GM18951 (cell line): Measurements from ENCODE around the gene RAB3B.

Experiments
- POLR2A ChIP-seq: IDR thresholded peaks from 4 replicates; pipeline ENCODE4 v1.6.1; 2011; ENCODE audit warnings: mild to moderate bottlenecking; ENCODE audit not compliant: insufficient read length, insufficient read depth; ENCODE audit errors: extremely low read depth
- in situ Hi-C: fragments of 300-500 bp; cut with MboI; formaldehyde crosslinking; loops from one replicate; pipeline ENCODE4 v1.12.0; 2022; ENCODE audit warnings: low sequenced_read_pairs, mixed read lengths, inconsistent platforms; ENCODE audit not compliant: unreplicated experiment

The RAB3B gene

DNA sequence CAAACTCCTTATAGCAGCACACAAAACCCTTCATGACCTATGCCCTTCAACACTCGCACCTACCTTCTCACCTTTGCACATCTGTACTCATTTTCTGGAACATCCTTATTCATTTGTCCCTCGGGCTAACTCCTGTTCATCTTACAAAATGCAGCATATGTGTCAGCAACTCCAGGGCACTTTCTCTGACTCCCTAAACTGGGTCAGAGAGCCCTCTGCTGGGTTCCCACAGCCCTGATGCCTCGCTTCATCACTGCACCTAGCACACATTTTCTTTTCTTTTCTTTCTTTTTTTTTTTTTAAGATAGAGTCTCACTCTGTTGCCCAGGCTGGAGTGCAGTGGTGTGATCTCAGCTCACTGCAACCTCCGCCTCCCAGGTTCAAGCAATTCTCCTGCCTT is 54.0 kb downstream of the RAB3B start:
- in situ Hi-C loops, result no loop called here
- TF ChIP-seq POLR2A, result no peak

DNA sequence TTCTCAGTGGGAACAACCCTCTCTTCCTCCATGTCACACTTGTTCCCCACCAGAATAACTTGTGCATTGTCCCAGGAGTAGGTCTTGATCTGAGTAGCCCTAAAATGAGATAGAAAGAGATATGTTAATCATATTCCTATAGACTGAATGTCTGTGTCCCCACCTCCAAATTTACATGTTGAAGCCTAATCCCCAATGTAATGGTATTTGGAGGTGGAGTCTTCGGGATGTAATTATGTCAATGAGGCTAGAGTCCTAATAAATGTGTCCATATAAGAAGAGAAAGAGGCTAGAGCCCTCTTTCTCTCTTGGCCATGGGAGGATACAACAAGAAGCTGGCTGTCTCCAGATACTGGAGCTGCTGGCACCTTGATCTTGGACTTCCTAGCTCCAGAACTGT is 57.2 kb downstream of the RAB3B start:
- in situ Hi-C loops, result no loop called here
- no peak for TF ChIP-seq POLR2A

DNA sequence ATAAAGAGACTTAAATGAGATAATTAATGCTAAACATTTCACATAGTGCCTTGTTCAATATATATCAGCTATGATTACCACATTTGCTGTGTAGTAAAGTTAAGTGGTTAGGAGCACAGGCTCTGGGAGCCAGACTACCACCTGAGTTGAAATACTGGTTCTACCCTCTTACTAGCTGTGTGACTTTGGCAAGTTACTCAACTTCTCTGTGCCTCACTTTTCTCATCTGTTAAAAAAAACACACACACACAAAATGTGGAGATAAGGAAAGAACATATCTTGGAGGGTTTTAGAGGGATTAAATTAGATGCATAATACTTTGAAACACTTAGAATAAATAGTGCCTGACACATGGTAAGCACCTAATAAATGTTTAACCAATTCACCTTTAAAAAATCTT is 60.2 kb downstream of the RAB3B start:
- in situ Hi-C loops, result no loop called here
- TF ChIP-seq POLR2A, result no peak

DNA sequence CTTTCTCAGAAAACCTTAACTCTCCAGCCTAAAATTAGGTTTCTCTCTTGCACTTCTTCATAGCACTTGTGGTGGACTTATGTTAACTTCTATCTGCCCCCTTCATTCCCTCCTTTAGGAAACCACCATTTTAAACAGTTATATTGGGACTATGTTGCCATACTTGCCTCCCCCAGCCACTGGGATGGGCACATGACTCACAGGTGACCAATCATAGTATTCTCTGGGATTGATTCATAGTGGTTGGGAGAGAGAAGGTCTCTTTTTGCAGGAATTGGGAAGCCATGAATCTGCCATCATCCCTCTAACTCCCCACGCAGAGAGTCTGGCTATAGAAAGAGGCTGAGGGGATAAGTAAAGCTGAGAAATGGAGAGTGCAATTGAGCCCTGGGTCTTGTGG is 61.6 kb downstream of the RAB3B start:
- in situ Hi-C loops, result no loop called here
- no peak for TF ChIP-seq POLR2A

DNA sequence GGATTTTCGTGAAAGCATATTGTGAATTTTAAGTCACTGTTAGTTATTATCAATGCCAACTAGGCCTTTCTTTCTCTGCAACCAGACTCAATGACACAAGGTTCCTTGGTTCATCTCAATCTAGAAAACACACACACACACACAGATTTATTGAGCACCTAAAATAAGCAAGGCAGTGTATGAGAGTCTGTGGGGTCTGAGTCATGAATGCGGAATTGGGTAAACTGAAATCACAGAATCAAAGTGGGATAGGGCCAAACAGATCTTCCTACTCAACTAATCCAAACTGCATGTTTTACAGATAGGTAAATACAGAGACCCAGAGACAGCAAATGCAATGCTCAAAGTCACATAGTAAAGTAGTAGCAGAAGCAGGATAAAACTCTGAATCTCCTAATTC is 63.5 kb downstream of the RAB3B start:
- TF ChIP-seq POLR2A, result no peak
- in situ Hi-C loops, result no loop called here

DNA sequence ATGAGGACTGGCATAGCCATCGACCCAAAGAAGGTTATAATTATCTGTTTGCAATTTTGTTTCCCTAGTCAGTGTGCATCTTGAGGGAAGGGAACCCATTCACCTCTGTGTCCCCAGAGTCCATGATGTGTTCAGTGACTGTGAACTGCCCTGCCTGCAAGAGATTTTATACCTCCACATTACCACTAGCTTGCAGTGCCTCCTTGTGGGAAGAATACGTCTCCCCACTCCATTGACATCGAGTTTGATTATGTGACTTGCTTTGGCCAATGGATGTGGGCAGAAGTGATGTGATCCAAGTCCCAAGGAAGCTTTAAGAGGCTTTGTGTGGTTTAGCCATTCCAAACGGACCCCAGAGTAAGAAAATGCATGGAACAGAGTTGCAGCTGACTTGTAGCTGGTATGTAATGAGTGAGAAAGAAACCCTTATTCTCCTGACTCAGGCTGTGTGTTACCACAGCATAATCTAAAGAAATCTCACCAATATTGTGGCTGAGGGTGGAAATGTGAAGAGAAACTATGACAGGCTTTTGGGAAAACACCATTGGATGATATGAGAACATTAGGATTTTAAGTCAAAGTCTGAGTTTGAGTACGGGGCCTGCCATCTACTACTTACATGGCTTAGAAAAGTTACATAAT is 64.2 kb downstream of the RAB3B start:
- no peak for TF ChIP-seq POLR2A
- in situ Hi-C loops, result no loop called here

DNA sequence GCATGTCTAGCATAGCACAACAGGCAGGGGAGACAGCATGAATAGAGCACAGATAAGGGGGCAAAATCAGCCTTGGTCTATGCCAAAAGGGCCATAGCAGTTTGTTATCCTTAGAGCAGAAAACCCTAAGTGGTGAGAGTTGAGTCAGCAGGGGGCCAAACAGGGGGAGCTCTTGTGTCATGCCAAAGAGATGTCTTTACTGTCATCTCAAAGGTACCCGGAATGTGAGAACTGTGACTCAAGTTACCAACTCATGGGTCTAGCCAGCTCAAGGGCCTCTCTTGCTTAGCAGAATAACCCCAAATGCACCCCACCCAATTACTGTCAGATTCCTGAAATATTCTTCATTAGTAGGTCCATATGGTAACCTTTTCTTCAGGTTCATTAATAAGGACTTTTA is 66.0 kb downstream of the RAB3B start:
- in situ Hi-C loops, result no loop called here

DNA sequence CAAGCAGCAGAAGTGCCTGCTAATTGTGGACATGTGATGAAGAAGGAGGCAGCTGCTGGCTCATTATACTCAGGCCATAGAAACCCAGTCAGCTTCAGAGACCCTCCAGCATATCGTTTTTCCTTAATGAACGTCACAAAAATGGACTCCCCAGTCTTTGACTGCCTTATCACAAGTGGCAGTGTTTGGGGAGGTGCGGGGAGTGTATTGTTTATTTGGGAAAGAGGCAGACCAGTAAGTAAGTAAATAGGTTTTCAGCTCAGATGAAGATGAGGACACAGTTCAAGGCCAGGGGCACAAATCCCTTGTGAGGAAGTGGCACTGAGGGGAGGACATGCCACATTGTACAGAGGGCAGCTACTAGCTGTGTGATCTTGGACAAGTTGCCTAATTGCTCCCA is 68.5 kb downstream of the RAB3B start:
- in situ Hi-C loops, result no loop called here

More for the DNA sequence above, 66.0 kb downstream of the RAB3B start:
- TF ChIP-seq POLR2A, result no peak

DNA sequence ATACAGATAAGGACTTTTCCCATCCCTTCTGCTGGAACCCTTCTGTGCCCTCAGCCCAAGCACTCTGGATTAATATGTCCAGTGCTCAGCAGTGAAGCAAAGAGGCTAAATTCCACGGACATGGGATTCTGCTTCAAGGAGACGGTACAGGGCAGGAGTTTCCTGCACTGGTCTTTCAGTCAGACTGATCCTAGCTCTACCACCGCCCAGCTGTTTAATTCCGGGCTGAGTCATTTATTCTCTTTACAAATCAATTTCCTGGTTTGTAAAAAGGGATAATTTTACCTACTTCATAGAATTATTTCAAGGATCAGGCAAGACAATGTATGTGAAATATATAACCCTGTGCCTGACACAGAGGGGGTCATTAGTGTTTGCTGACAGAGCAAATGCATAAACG is 70.4 kb downstream of the RAB3B start:
- no peak for TF ChIP-seq POLR2A
- in situ Hi-C loops, result no loop called here

More for the DNA sequence above, 68.5 kb downstream of the RAB3B start:
- no peak for TF ChIP-seq POLR2A

DNA sequence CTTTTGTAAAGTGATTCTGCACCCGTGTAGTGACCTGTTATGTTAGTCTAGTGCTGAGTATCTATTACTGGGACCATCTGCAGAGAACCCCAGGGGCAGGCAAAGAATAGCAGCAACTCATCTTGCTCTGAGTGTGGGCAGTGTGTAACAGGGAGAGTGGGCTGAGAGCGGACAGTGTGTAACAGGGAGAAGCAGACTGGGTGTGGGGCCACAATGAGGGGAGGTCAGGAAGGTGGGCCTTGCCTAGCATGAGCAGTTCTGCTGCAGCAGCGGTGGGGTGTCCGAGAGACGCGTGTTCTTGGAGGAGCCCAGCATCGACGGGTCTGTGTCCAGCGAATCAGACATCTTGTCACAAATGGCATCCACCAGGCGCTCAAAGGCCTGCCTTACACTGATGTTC is 70.8 kb downstream of the RAB3B start:
- in situ Hi-C loops, result no loop called here
- TF ChIP-seq POLR2A, result no peak

DNA sequence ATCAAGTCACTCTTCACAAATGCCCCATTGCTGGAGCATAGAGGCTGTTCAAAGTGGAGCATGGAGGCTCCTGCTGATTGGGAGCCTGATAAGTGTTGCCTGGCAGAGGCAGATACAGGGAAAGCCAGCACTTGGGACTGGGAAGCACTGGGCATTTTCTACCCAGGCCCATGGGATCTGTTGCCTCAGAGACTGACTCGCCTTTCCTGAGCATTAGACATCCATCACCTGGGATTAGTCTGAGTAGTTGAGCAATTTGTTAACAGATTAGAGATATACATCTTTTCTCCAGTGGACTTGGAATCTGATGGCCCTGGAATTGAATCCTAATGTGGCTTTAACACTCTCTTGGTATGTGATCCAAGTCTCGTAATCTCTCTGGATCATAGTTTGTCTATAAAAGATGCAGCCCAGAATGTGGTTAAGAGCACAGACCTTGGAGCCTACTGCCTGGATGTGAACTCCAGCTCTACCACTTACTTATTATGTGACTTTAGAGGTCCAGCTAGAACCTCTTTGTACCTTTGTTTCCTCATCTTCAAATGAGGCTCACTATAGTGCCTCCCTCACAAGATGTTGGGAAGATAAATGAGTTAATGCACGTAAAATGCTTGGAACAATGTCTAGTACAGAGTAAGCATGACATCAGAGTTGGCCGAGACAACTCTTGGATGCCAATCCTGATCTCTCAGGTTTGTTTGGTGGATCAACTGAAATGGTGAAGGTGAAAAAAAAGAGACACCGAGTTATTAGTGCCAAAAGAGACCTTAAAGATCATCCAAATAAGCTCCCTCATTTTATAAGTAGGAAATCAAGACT is 73.7 kb downstream of the RAB3B start:
- in situ Hi-C loops, result no loop called here

DNA sequence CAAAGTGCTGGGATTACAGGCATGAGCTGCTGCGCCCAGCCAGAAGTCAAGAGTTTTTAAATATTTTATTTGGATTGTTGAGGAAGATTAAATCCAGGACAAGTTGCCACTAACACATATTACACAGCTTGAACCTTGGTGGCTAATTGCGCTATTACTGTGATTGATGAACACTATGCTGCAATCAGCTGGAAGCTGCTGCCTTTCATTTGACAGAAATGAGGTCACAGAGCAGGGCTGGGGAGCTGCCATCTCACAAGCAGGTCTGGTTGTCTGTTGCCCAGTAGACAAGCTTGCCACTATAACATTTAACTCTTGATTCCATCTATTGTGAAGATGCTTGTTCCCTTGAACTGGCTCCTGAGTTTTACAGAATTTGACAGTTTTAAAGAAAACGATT is 74.5 kb downstream of the RAB3B start:
- no peak for TF ChIP-seq POLR2A
- in situ Hi-C loops, result no loop called here

More for the DNA sequence above, 73.7 kb downstream of the RAB3B start:
- no peak for TF ChIP-seq POLR2A

DNA sequence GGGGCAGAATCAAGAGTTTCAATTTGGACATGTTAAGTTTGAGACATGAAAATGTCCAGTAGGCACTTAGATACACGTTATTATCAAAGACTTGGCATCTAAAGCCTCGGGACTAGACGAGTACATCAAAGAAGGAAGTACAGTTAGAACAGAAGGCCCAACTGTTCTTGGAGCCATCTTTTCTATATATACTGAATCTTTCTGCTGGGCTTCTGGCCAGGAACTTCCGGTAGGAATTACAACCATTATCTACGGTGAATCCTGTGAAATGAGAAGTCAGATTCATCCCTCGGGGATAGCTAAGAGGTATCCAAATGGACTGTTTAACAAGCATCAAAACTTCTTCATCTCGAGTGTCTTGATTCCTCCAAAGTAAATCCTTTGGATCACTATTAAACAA is 77.6 kb downstream of the RAB3B start:
- TF ChIP-seq POLR2A, result no peak
- in situ Hi-C loops, result no loop called here
